Hematopoietic multipotent progenitor cell (in vitro differentiated cells): Measurements from ENCODE around the gene UQCR10. TPM values are rescaled to one million over a fixed set of nuclear protein-coding genes. Genes with fewer than 3 reads are reported as not detected.
"Not testable (repeated sequence)": the region's sequence is repeated elsewhere in the genome, so short reads cannot be mapped to it uniquely, and the experiment has no call there.

Experiments
- DNase-seq, 3 donors: peaks; one replicate each; pipeline ENCODE4 v3.0.0-alpha.2; 2011 to 2015; ENCODE audit warnings: low read depth in 2 of 3, low spot score in 2 of 3
- total RNA-seq: library from RNA; depleted of rRNA; stranded (reverse); fragments of >200 nt; gene quantifications from one replicate; pipeline ENCODE4 v1.2.3, GENCODE V29; 2012

Gene UQCR10
- total RNA-seq, 1 donor, result 83.7 TPM

DNA sequence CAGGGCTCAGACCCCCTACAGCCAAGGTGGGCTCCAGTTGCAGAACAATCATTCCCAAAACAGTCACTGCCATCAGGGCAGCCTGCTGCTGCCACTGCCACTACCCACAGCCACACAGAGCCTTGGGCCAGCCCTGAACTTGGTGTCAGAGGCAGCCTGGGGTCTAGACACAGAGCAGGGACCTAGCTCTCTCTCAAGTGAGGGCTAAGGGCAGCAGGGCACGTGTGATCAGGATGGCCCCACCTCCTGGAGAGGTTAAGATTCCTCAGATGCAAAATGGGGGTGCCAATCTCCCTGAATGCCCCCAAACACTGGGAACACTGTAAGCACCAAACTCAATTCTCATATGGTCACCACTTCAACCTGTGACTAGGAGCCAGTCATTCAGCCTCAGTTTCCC, 31.8 kb upstream of the UQCR10 start:
- no peak for DNase-seq

GRCh38 chr22:29737251-29738117, 29.7 kb upstream of the UQCR10 start:
- no peak for DNase-seq

- DNase-seq, result no peak
Observed at GRCh38 chr22:29738118-29738815, 28.9 kb upstream of the UQCR10 start.

DNA sequence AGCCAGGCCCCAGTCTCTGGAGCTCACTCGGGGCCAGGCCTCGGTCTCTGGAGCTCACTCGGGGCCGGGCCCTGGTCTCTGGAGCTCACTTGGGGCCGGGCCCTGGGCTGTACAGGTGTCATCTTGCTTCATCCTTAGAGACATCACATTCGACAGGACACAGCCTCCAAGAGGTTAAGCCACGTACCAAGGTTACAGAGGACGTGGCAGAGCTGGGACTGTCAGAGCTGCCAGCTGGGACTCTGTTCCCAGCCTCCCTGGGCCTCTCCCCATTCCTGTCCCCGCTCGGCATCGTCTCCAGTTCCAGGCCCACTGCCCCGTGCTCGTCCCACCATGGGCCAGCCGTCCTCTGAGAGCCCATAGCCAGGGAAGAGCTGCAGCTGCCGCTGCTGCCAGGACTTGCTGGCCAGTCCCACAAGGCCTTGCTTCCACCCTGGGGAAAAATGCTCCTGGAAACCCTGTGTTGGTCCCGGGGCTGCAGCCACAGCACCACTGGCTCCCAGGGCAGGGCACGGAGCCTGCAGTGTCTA, 27.8 kb upstream of the UQCR10 start:
- DNase-seq, result no peak

DNA sequence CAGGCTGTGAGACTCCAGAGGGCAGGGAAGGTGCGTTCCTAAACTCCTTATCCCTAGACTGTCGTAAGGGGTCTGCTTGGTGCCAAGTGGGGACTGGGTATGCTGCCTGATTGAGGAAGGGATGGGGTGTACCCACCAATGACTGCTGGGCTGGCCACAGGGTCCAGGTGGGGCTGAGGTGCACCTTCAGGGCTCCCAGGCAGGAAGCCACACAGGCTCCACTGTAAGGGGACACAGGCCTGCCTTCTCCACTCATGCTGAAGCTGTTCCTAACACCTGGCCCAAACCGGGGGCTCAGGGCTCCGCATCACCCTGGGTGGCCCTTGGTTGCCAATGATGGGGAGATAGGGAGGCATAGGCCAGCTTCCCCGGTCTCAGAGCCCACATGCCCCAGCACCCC, 27.0 kb upstream of the UQCR10 start:
- DNase-seq, result no peak

- DNase-seq, result no peak
Observed at GRCh38 chr22:29741926-29742325, 25.2 kb upstream of the UQCR10 start.

DNA sequence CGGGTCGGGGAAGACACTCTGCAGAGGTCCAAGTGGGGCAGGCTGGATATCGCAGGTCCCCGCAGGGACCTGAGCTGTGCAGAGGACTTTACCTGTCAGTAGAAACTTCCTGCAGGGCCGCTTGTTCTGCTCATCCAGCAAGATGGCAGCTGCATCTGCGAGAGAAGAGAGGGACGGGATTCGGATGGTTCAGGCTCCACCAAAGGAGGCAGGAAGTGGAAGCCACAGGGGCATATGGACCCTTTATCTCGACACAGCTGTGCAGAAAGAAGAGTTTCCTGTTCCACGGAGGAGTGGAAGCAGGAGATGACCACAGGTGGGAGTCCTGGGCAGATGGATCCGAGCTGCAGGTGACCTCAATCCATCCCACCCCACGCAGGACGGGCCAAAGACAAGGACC, 24.8 kb upstream of the UQCR10 start:
- no peak for DNase-seq

GRCh38 chr22:29744902-29745301, 22.3 kb upstream of the UQCR10 start:
- no peak for DNase-seq

- no peak for DNase-seq
Observed at GRCh38 chr22:29747832-29748231, 19.3 kb upstream of the UQCR10 start.

DNA sequence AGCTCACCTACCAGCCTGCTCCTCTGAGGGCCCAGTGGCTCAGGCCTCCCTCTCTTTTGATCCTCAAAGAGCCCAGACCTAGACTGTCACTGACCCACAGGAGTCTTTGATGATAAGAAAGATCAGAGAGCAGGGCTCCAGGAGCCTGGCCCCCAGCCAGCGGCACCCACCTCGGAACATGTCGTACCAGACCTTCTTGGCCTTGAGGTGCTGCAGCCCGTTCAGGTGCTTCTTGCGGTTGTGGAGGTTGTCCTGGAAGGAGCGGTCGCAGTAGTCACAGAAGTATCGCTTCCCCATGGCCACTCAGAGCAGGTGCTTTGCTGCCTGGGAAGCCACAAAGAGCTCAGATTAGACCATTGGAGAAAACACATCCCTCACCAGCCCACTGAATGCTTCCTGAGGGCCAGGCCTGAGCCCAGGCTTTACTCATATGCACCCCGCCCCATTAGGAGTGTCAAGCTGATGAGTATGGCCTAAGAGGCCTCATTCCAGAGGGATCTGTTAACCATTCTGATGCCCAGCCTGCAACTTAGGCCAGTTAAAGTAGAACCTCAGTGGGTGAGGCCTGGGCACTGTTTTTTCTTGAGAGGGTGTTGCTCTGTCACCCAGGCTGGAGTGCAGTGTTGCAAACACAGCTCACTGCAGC, 18.8 kb upstream of the UQCR10 start:
- no peak for DNase-seq

GRCh38 chr22:29750029-29750428, 17.1 kb upstream of the UQCR10 start:
- DNase-seq, result no peak

GRCh38 chr22:29750559-29751538, 16.3 kb upstream of the UQCR10 start:
- DNase-seq, result no peak

- no peak for DNase-seq
Observed at GRCh38 chr22:29751669-29752068, 15.5 kb upstream of the UQCR10 start.

DNA sequence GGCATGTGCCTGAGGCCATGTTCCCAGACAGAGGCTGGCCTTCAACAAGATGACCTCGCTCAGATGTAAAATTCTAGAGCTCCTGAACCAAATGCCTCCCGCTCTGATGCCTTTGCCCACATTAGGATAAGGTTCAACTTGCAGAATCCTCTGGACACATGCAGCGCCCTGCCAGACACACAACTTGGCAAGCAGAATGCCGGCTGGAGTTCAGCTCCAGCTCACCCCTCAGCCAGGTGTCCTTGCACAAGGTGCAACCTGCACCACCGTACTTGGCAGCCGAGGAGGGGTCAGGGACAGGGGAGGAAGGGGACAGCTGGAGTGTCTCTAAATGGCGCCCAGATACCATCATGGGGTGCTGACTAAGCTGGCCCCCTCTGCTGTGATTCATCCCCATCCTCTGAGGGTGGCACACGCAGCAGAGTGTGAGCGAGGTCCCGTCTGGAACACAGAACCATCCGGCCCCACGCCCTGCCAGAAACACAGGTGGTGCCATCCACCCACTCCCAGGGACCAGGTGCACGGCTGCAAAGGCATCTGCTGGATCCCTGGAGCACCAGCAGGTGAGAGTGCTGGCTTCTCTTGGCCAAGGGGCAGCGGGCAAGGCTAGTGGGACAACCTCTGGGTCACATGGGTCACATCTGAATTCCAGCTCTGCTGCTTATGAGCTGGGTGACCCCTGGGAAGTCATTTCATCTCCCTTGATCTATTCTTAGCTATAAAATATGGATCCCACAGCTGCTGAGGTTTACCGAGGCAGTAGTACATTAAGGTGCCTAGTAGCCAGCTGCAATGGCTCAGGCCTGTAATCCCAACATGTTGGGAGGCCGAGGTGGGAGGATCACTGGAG, 13.1 kb upstream of the UQCR10 start:
- no peak for DNase-seq

DNA sequence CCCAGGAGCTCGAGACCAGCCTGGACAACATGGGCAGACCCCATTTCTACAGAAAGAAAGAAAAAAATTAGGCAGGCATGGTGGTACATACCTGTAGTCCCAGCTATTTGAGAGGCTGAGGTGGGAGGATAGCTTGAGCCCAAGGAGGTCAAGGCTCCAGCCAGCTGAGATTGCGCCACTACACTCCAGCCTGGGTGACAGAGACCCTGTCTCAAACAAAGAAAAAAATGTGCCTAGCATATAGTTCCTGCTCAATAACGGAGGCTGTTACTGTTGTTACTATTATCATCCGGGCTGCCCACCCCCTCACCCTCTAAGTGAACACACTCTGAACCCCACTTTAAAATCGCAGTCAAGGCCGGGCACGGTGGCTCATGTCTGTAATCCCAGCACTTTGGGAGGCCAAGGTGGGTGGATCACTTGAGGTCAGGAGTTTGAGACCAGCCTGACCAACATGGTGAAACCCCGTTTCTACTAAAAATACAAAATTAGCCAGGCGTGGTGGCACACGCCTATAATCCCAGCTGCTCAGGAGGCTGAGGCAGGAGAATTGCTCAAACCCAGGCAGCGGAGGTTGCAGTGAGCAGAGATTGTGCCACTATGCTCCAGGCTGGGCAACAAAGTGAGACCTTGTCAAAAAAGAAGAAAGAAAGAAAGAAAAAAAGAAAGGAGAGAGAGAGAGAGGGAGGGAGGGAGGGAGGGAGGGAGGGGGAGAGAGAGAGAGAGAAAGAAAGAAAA, 12.3 kb upstream of the UQCR10 start:
- not testable (repeated sequence) for DNase-seq

GRCh38 chr22:29755889-29756288, 11.3 kb upstream of the UQCR10 start:
- DNase-seq, result no peak

DNA sequence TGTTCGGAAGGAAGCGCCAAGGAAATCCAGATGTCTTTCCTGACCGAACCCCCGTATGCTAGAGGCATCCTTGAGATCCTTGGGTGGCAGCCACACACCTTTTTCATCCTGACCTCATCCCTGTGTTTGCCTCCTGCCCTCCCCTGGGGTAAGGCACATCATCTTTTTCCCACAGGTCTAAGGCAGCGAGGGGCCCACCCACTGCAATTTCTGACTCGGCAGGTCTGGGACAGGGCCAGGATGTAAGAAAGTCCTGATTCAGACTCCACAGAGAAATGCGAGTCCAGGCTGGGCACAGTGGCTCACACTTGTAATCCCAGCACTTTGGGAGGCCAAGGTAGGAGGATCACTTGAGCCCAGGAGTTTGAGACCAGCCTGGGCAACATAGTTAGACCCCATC, 10.8 kb upstream of the UQCR10 start:
- no peak for DNase-seq

DNA sequence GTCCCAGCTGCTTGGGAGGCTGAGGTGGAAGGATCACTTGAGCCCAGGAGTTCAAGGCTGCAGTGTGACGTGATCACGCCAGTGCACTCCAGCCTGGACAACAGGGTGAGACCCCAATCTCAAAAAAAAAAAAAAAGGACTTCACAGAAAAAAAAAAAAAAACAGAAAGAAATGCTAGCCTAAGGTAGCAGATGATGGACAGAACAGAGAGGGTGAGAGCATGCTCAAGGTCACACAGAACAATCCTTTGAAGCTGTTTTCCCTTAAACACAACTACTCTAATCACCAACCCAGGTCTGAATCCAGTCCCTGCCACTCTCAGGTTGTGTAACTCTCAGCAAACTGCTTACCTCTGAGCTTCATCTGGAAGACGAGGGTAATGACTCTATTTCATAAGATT, 10.1 kb upstream of the UQCR10 start:
- DNase-seq, result no peak
